HG03045 (cell line): ENCODE results near the gene SLC1A5.
"Not testable (repeated sequence)": the region's sequence is repeated elsewhere in the genome, so short reads cannot be mapped to it uniquely, and the experiment has no call there.

Experiments used
- ATAC-seq: cut with Tn5 transposase; IDR thresholded peaks from one replicate; pipeline ENCODE4 v1.9.1; 2021; ENCODE audit warnings: mild to moderate bottlenecking, moderate library complexity; ENCODE audit not compliant: unreplicated experiment

Gene SLC1A5

DNA sequence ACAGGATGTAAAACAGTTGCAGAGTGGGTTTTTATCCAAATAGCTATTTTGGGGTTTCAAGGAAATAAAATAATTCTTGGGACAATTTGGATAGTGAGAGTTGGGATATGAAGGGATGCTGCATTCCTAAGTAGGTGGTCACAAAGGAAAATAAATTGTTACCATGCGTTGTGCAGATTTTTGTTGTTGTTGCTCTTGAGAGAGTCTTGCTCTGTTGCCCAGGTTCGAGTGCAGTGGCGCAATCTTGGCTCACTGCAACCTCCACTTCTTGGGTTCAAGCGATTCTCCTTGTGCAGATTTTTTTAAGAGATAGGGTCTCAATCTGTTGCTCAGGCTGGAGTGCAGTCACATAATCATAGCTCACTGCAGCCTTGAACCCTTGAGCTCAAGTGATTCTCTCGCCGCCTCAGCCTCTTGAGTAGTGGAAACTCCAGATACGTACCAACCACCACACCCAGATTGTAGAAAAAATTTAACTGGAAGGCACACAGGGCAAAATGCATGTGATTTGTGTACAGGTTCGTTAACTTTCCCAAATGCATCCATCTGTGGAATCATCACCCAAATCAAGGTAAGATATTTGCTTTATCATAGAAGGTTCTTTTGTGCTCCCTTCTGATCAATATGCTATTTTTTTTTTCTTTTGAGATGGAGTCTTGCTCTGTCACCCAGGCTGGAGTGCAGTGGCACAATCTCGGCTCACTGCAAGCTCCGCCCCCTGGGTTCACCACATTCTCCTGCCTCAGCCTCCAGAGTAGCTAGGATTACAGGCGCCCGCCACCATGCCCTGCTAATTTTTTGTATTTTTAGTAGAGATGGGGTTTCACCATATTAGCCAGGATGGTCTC lies 16.0 kb downstream of the SLC1A5 start:
- ATAC-seq = no peak

DNA sequence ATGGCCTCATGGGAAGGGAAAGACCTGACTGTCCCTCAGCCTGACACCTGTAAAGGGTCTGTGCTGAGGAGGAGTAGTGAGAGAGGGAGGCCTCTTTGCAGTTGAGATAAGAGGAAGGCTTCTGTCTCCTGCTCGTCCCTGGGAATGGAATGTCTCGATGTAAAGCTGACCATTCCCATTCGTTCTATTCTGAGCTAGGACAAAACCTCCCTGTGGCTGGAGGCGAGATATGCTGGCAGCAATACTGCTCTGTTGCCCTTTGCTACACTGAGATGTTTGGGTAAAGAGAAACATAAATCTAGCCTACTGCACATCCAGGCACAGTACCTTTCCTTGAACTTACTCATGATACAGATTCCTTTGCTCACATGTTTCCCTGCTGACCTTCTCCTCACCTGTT lies 19.6 kb downstream of the SLC1A5 start:
- ATAC-seq = not testable (repeated sequence)

- no peak for ATAC-seq
Measured at GRCh38 chr19:46766569-46767317, 21.7 kb downstream of the SLC1A5 start.

- no peak for ATAC-seq
Measured at GRCh38 chr19:46764817-46765291, 23.5 kb downstream of the SLC1A5 start.

GRCh38 chr19:46762245-46762890 lies 26.0 kb downstream of the SLC1A5 start:
- ATAC-seq = no peak

- ATAC-seq = no peak
Measured at GRCh38 chr19:46761418-46761831, 27.0 kb downstream of the SLC1A5 start.

DNA sequence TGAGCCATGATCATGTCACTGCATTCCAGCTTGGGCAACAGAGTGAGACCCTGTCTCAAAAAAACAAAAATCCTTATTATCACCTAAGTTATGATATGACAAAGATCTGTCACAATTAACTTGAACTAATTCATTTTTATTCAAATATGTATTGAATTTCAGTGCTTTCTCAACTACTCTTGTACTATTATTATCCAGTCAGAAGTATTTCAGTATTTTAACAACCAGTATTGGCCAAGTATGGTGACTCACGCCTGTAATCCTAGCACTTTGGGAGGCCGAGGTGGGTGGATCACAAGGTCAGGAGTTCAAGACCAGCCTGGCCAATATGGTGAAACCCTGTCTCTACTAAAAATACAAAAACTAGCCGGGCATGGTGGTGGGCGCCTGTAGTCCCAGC lies 27.5 kb downstream of the SLC1A5 start:
- not testable (repeated sequence) for ATAC-seq

- ATAC-seq = no peak
Measured at GRCh38 chr19:46760363-46760762, 28.0 kb downstream of the SLC1A5 start.

DNA sequence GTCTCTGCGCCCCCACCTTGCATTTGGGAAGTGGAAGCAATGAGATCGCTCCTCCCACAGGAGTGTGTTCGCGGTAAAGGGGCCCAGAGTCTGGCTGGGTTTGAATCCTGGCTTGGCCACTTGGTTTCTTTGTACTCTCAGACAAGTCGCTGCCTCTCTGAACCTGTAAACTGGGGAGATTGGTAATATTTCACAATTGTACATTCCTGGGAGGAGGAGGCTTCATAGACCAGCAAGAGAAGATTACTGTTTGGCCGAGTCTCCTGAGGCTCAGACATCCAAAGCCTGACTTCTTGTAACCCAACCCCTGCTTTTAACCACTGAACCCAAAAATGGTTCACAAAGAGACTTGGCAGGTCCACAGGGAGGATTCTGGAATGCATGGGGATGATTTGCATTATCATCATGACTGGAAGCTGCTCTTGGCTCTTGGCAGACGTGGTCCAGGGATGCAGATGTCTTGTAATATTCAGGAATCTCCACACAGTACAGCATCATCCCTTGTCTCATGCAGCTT lies 28.5 kb downstream of the SLC1A5 start:
- ATAC-seq = no peak

DNA sequence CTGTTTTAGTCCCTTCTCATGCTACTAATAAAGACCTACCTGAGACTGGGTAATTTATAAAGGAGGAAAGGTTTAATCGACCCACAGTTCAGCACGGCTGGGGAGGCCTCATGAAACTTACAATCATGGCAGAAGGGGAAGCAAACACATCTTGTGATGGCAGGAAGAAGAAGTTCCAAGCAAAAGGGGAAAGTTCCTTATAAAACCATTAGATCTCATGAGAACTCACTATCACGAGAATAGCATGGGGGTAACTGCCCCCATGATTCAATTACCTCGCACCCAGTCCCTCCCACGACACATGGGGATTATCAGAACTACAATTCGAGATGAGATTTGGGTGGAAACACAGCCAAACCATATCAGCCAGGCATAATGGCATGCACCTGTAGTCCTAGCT lies 29.2 kb downstream of the SLC1A5 start:
- ATAC-seq = no peak

DNA sequence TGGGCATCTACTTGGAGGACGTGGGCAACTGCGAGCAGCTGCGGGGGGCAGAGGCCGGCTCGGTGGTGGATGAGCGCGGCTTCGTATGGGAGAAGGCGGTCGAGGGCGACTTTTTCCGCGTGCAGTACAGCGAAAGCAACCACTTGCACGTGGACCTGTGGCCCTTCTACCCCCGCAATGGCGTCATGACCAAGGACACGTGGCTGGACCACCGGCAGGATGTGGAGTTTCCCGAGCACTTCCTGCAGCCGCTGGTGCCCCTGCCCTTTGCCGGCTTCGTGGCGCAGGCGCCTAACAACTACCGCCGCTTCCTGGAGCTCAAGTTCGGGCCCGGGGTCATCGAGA lies 31.9 kb downstream of the SLC1A5 start:
- no peak for ATAC-seq

- ATAC-seq = no peak
Measured at GRCh38 chr19:46755853-46756543, 32.4 kb downstream of the SLC1A5 start.

DNA sequence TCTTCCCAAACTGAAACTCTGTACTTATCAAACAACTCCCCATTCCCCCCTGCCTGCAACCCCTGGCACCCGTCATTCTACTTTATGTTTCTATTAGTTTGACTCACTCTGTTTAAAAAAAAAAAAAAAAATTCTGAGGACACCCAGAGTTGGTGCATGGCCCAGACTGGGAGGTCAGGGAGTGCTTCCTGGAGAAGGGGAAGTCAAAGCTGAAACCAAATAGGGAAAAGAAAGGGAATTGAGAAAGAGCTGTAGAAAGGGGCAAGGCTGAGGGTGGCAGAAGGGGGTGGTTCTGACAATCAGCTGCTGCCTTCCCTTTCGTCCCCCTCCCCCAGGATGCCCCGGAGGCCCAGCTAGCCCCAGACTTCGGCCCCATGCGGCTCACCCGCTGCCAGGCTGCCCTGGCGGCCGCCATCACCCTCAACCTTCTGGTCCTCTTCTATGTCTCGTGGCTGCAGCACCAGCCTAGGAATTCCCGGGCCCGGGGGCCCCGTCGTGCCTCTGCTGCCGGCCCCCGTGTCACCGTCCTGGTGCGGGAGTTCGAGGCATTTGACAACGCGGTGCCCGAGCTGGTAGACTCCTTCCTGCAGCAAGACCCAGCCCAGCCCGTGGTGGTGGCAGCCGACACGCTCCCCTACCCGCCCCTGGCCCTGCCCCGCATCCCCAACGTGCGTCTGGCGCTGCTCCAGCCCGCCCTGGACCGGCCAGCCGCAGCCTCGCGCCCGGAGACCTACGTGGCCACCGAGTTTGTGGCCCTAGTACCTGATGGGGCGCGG lies 33.1 kb downstream of the SLC1A5 start:
- ATAC-seq = no peak

- ATAC-seq = no peak
Measured at GRCh38 chr19:46753420-46754155, 34.8 kb downstream of the SLC1A5 start.

DNA sequence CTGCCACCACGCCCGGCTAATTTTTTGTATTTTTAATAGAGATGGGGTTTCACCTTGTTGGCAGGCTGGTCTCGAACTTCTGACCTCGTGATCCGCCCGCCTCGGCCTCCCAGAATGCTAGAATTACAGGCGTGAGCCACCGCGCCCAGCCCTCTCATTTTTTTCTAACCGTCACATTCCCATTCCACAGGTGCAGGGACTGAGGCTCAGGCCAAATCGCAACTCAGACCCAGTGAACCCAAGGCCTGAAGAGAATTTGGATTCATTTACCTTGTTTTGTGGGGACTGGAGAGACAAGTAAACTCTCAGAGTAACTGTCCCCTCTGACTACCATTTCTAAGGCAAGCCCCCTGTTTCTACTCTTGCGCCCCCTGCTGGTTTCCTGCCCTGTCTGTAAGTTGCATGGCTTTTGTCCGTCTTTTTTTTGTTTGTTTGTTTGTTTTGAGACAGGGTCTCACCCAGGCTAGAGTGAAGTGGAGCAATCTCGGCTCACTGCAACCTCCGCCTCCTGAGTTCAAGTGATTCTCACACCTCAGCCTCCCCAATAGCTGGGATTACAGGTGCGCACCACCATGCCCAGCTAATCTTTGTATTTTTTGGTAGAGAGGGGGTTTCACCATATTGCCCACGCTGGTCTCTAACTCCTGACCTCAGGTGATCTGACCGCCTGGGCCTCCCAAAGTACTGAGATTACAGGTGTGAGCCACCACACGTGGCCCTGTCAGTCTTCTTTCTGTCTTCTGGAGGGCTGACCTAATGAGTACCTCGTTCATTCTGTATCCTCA lies 39.9 kb downstream of the SLC1A5 start:
- no peak for ATAC-seq

- ATAC-seq = peak; percentile 55
Measured at GRCh38 chr19:46746281-46747057, 41.9 kb downstream of the SLC1A5 start, which contains the start of gene STRN4. Gene STRN4, minus strand, starts transcription at chr19:46746450. Its CDS starts 20 bp downstream, at chr19:46746430.

DNA sequence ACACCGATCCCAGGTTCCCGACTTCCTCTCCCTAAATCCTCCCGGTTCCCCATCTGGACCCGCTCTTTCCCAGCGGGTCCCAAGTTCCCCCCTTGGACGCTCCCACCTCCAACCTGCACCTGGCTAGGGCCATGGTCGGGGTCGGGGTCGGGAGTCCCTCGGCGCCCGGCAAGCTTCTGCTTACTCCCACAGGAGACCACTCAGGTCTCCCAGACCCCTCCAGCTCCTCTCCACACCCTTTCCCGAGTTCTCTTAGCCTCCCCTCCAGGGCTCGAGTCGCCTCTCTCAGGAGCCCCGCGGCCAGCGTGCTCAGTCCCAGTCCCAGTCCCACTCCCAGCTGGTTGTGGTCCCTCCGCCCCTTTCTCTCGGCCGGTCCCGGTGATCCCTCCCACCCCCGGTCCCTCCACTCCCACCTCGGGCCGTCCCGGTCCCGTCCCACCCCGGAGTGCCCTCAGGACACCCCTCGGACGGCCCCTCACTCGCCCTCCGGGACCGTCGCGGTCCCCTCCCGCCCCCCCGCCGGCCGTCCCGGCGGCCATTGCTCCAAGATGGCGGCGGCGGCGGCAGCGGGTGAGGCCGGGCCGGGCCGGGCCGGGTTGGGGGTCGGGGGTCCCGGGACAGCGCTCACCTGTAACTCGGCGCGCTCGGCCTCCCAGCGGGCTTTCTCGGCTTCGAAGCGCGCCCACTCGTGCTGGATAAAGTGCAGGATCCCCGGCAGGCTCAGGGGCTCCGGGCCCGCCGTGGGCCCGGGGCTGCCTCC lies 42.7 kb downstream of the SLC1A5 start, which contains the start of gene FKRP:
Gene FKRP, plus strand, starts transcription at position 537 of the 760 bp plus-strand sequence. CDS start 9,394 bp downstream, outside the sequence.
- ATAC-seq = peak; percentile 50
